Measurements from ENCODE around the gene FAM184B.

Gene FAM184B

DNA sequence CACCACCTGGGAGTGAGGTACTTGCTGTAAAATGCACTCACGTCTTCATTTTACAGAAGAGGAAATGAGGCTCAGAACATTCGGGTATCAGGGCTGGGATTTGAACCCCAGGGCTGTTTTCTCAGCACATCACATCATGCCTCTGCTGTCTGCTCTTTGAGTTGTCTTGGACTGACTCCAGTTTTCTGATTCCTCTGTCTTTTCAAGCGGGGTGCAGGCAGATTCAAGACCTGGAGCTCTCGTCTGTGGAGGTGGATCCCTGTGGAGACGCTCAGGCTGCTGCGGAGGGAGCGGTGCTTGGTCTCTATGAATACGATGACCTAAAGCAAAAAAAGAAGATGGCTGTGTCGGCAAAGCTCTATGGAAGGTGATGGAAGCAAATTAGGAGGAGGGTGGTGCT is 198.1 kb downstream of the FAM184B start:
- no peak for DNase-seq (ENCODE audit: low read depth in 2 of 2)

DNA sequence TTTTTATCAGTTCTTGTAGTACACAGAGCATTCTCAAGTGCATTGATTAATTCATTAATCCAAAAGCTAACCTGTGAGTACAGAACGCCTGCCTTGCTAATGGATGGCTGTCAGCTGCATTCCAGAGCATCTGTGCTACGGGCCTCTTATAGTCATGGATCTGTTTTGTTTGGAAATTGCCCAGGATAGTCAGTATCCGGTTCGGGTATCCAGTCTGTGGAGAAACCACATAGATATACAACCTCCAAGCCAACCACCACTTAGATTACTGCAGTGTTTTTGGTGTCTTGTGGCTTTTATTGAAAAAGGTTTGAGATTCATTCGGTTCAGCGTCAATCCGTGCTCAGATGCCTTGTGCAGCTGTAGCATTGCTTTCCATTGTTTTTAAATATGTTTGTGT is 200.5 kb downstream of the FAM184B start:
- no peak for DNase-seq (ENCODE audit: low read depth in 2 of 2)

Data from stimulated activated CD8-positive, alpha-beta memory T cell treated with anti-CD3 and anti-CD28 coated beads, Interleukin-2, amount 100 ng/mL, for 48 hours (primary cell).